ENCODE results near the gene ARR3.
"Not testable (repeated sequence)": the region's sequence is repeated elsewhere in the genome, so short reads cannot be mapped to it uniquely, and the experiment has no call there.

Gene ARR3

DNA sequence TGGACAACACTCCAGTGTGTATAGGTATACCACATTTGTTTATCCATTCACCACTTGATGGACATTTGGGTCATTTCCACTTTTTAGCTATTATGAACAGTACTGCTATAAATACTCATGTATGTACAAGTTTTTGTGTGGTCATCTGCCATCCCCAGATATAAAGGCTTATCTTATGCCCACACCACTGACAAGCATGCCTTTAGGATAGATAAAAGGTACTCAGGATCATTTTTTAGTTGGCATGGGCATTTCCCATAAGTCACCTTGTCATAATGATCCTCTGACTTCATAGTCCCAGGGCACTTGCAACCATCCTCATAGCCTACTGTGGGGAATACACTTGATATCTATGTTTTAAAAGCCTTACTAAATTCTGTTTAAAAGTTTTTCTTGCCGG is 27.4 kb upstream of the ARR3 start:
- TF ChIP-seq, protein P1, sequence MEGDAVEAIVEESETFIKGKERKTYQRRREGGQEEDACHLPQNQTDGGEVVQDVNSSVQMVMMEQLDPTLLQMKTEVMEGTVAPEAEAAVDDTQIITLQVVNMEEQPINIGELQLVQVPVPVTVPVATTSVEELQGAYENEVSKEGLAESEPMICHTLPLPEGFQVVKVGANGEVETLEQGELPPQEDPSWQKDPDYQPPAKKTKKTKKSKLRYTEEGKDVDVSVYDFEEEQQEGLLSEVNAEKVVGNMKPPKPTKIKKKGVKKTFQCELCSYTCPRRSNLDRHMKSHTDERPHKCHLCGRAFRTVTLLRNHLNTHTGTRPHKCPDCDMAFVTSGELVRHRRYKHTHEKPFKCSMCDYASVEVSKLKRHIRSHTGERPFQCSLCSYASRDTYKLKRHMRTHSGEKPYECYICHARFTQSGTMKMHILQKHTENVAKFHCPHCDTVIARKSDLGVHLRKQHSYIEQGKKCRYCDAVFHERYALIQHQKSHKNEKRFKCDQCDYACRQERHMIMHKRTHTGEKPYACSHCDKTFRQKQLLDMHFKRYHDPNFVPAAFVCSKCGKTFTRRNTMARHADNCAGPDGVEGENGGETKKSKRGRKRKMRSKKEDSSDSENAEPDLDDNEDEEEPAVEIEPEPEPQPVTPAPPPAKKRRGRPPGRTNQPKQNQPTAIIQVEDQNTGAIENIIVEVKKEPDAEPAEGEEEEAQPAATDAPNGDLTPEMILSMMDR (IDR thresholded peaks at IDR 0.05; ENCODE audit: insufficient read depth, low read length, missing control alignments) = no peak
- CTCF ChIA-PET = no interaction called here
- no peak for DNase-seq (ENCODE audit: low read depth, low spot score)
- POLR2A ChIA-PET = no interaction called here
- H3K4me3 ChIP-seq (ENCODE audit: low read depth, low read length) = no peak overlapping the region

- ChIA-PET CTCF (no interaction called here), POLR2A (no interaction called here)
- TF ChIP-seq, protein P1 (IDR thresholded peaks at IDR 0.05; ENCODE audit: insufficient read depth, low read length, missing control alignments) = no peak
- no peak for DNase-seq (ENCODE audit: low read depth, low spot score)
- no peak overlapping the region for H3K4me3 ChIP-seq (ENCODE audit: low read depth, low read length)
Measured at GRCh38 chrX:70241501-70241900, 26.6 kb upstream of the ARR3 start.

- DNase-seq (ENCODE audit: low read depth, low spot score); H3K4me3 ChIP-seq (ENCODE audit: low read depth, low read length); CTCF ChIA-PET; POLR2A ChIA-PET: not testable (repeated sequence)
Measured at GRCh38 chrX:70243601-70244000, 24.5 kb upstream of the ARR3 start.

DNA sequence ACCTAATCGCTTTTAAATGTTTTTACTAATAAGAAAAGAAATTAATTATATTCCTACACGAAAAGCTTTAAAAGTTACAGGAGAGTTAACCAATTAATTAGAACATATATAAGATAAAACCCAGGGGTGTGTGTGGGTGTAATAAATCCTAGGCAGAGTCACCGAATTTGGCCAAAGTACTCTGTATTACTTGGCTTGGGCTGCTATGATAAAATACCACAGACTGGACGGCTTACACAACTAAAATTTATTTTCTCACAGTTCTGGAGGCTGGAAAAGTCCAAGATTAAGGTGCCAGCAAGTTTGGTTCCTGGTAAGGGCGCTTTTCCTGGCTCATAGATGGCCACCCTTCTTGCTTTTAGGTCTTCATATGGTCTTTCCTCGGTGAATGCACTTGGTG is 23.3 kb upstream of the ARR3 start:
- no peak overlapping the region for H3K4me3 ChIP-seq (ENCODE audit: low read depth, low read length)
- ChIA-PET CTCF (no interaction called here), POLR2A (no interaction called here)
- TF ChIP-seq, protein P1 (IDR thresholded peaks at IDR 0.05; ENCODE audit: insufficient read depth, low read length, missing control alignments) = no peak
- no peak for DNase-seq (ENCODE audit: low read depth, low spot score)

- CTCF ChIA-PET = no interaction called here
- TF ChIP-seq, protein P1 (IDR thresholded peaks at IDR 0.05; ENCODE audit: insufficient read depth, low read length, missing control alignments) = no peak
- no peak for DNase-seq (ENCODE audit: low read depth, low spot score)
- H3K4me3 ChIP-seq (ENCODE audit: low read depth, low read length) = no peak overlapping the region
- POLR2A ChIA-PET = no interaction called here
Measured at GRCh38 chrX:70247252-70247651, 20.9 kb upstream of the ARR3 start.

GRCh38 chrX:70252491-70252890 is 15.6 kb upstream of the ARR3 start:
- POLR2A ChIA-PET = no interaction called here
- TF ChIP-seq, protein P1 (IDR thresholded peaks at IDR 0.05; ENCODE audit: insufficient read depth, low read length, missing control alignments) = no peak
- CTCF ChIA-PET = no interaction called here
- H3K4me3 ChIP-seq (ENCODE audit: low read depth, low read length) = no peak overlapping the region
- DNase-seq (ENCODE audit: low read depth, low spot score) = no peak

DNA sequence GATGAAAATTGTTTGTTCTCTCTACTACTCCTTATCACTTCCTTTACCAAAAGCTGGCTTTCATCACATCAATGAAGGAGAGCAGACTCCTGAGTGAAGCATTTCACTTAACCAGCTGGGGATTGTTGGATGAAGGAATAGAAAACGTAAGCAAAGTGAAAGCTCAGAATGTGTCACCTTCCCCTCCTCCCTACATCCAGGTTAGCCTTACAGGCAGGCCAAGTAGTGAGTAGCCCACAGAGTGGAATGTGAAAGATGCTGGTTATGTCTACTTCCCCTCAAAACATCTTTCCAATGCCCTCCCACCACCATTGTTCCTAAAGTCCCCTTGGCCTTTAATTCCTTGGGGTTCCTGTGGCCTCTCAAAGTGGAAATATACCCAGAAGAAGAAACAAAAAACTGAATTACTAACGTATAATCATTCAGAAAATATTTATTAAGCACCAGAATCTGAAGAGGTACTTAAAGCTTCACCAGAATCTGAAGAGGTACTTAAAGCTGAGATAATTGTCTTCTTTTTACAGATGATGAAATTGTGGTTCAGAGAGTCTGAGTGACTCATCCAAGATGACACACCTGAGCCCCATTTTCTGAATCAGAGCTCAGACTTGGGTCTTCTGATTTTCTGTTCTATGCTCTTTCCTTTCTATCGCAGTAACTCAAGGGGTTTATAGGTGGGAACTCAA is 14.6 kb upstream of the ARR3 start:
- CTCF ChIA-PET = no interaction called here
- POLR2A ChIA-PET = no interaction called here
- TF ChIP-seq, protein P1 (IDR thresholded peaks at IDR 0.05; ENCODE audit: insufficient read depth, low read length, missing control alignments) = no peak
- H3K4me3 ChIP-seq (ENCODE audit: low read depth, low read length) = no peak overlapping the region
- DNase-seq (ENCODE audit: low read depth, low spot score) = no peak

Data from AG04449 (cell line).